HepG2 (cell line): ENCODE measurements around the gene GJA10. TPM values are rescaled to one million over a fixed set of nuclear protein-coding genes. Genes with fewer than 3 reads are reported as not detected.
A peak's percentile ranks its signal among the peaks of the same experiment; 100 is the strongest.

Experiments
- CENPX ChIP-seq: sonication (generic); formaldehyde crosslinking; IDR thresholded peaks from 2 replicates; pipeline ENCODE4 v1.9.0; 2021; ENCODE audit warnings: mild to moderate bottlenecking, missing genetic modification reagents, moderate library complexity
- FOSL1 ChIP-seq: sonication (generic); formaldehyde crosslinking; IDR thresholded peaks from 2 replicates; pipeline ENCODE4 v1.9.0; 2021; ENCODE audit warnings: missing genetic modification reagents, borderline replicate concordance
- GLI4 ChIP-seq: sonication (generic); formaldehyde crosslinking; IDR thresholded peaks from 2 replicates; pipeline ENCODE4 v1.5.1; 2020; ENCODE audit warnings: missing genetic modification reagents, mild to moderate bottlenecking, moderate library complexity, borderline replicate concordance
- GTF3A ChIP-seq: sonication (generic); formaldehyde crosslinking; conservative IDR thresholded peaks from 2 replicates; pipeline ENCODE4 v1.4.0; 2020; ENCODE audit warnings: mild to moderate bottlenecking, missing genetic modification reagents
- LRRFIP1 ChIP-seq: sonication (generic); formaldehyde crosslinking; conservative IDR thresholded peaks from 2 replicates; pipeline ENCODE4 v1.4.0; 2020; ENCODE audit warnings: missing genetic modification reagents
- MIXL1 ChIP-seq: IDR thresholded peaks from 2 replicates; pipeline ENCODE4 v1.6.1; 2016
- MLXIP ChIP-seq: sonication (generic); formaldehyde crosslinking; IDR thresholded peaks from 2 replicates; pipeline ENCODE4 v1.9.0; 2021; ENCODE audit warnings: missing genetic modification reagents, borderline replicate concordance
- MXD3 ChIP-seq: IDR thresholded peaks from 2 replicates; pipeline ENCODE4 v1.6.1; 2016; ENCODE audit warnings: mild to moderate bottlenecking, missing biosample characterization, missing genetic modification reagents
- PCBP1 ChIP-seq: fragments of 200-400 bp; formaldehyde crosslinking; IDR thresholded peaks from 2 replicates; pipeline ENCODE4 v1.6.1; 2017; ENCODE audit warnings: mild to moderate bottlenecking, low read depth, low read length, borderline replicate concordance
- PTBP1 ChIP-seq: fragments of 200-400 bp; formaldehyde crosslinking; IDR thresholded peaks from 2 replicates; pipeline ENCODE4 v1.6.1; 2018; ENCODE audit warnings: low read length, low read depth; ENCODE audit not compliant: poor library complexity, severe bottlenecking
- RARA ChIP-seq: IDR thresholded peaks from 2 replicates; pipeline ENCODE4 v1.6.1; 2016; ENCODE audit warnings: missing genetic modification reagents, missing compliant biosample characterization
- RBM22 ChIP-seq: fragments of 200-400 bp; formaldehyde crosslinking; optimal IDR thresholded peaks from 2 replicates; pipeline ENCODE3; 2017; ENCODE audit warnings: mild to moderate bottlenecking, low read length, moderate library complexity
- TEAD2 ChIP-seq: sonication (generic); formaldehyde crosslinking; IDR thresholded peaks from 2 replicates; pipeline ENCODE4 v1.9.0; 2021; ENCODE audit warnings: missing genetic modification reagents
- WIZ ChIP-seq: sonication (generic); formaldehyde crosslinking; IDR thresholded peaks from 2 replicates; pipeline ENCODE4 v1.5.1; 2020; ENCODE audit warnings: mild to moderate bottlenecking, missing genetic modification reagents
- ZBTB25 ChIP-seq: IDR thresholded peaks from 2 replicates; pipeline ENCODE4 v1.6.1; 2018; ENCODE audit warnings: missing genetic modification reagents
- ZFAT ChIP-seq: sonication (generic); formaldehyde crosslinking; conservative IDR thresholded peaks from 2 replicates; pipeline ENCODE4 v1.8.1; 2023; ENCODE audit warnings: missing genetic modification reagents, inconsistent platforms
- ZKSCAN8 ChIP-seq: IDR thresholded peaks from 2 replicates; pipeline ENCODE4 v1.6.1; 2016; ENCODE audit warnings: borderline replicate concordance, missing genetic modification reagents, missing compliant biosample characterization
- ZNF180 ChIP-seq: sonication (generic); formaldehyde crosslinking; IDR thresholded peaks from 2 replicates; pipeline ENCODE4 v1.4.0; 2020; ENCODE audit warnings: low read depth, missing genetic modification reagents, borderline replicate concordance
- ZNF263 ChIP-seq: sonication (generic); formaldehyde crosslinking; IDR thresholded peaks from 2 replicates; pipeline ENCODE4 v1.4.0; 2020; ENCODE audit warnings: missing genetic modification reagents
- ZNF530 ChIP-seq: sonication (generic); formaldehyde crosslinking; IDR thresholded peaks from 2 replicates; pipeline ENCODE4 v1.5.0; 2020; ENCODE audit warnings: low read depth, mild to moderate bottlenecking, missing genetic modification reagents
- ZNF607 ChIP-seq: sonication (generic); formaldehyde crosslinking; IDR thresholded peaks from 2 replicates; pipeline ENCODE4 v1.5.1; 2020; ENCODE audit warnings: missing genetic modification reagents, mild to moderate bottlenecking, borderline replicate concordance
- ZNF720 ChIP-seq: sonication (generic); formaldehyde crosslinking; IDR thresholded peaks from 2 replicates; pipeline ENCODE4 v1.4.0; 2020; ENCODE audit warnings: missing genetic modification reagents
- ZNF781 ChIP-seq: sonication (generic); formaldehyde crosslinking; IDR thresholded peaks from 2 replicates; pipeline ENCODE4 v1.5.1; 2020; ENCODE audit warnings: borderline replicate concordance, mild to moderate bottlenecking, missing genetic modification reagents; ENCODE audit errors: not compliant biosample characterization
- ZSCAN9 ChIP-seq: IDR thresholded peaks from 2 replicates; pipeline ENCODE4 v1.6.1; 2016; ENCODE audit warnings: borderline replicate concordance
- polyA plus RNA-seq, 8 experiments: library from polyadenylated mRNA; depleted of rRNA in 3 of 8; stranded (reverse) in 7 of 8; unstranded in 1 of 8; fragments of >200 nt; fragmentation: Illumina TruSeq in 4 of 8; extraction: Trizol in 4 of 8; gene quantifications; 2 replicates each; pipeline versions ENCODE4 v1.2.1 to v1.2.3, GENCODE V29; 2011 to 2016; ENCODE audit warnings: low read depth in 4 of 8, missing spikeins in 1 of 8, mixed read lengths in 1 of 8; ENCODE audit not compliant: insufficient read depth in 1 of 8
- total RNA-seq, 5 experiments: library from RNA; depleted of rRNA; stranded (reverse); fragments of >200 nt; fragmentation: Illumina TruSeq; extraction: Trizol; gene quantifications; 2 replicates each; pipeline ENCODE4 v1.2.3, GENCODE V29; 2016; ENCODE audit warnings: low read depth in 1 of 5

The GJA10 gene
- total and polyA plus RNA-seq, 2 of the 13 experiments (the other 11 are each of a cell fraction or from before 2014, with no cell fraction given) = not detected

- TF ChIP-seq ZNF720 (CRISPR knock-in tag) = 0 out of 2 replicates have a peak, but pooled peaks have one; percentile 81
- TF ChIP-seq RARA (CRISPR knock-in tag) = peak; percentile 72
- 0 out of 2 replicates have a peak, but pooled peaks have one; percentile 73 for TF ChIP-seq ZNF530 (CRISPR knock-in tag)
- peak; percentile 95 for TF ChIP-seq LRRFIP1 (CRISPR knock-in tag)
- TF ChIP-seq ZFAT (CRISPR knock-in tag) = no peak
- no peak for TF ChIP-seq RBM22
- peak; percentile 80 for TF ChIP-seq MLXIP (CRISPR knock-in tag)
- TF ChIP-seq PCBP1 = no peak
- no peak for TF ChIP-seq GTF3A (CRISPR knock-in tag)
- TF ChIP-seq ZSCAN9 (CRISPR knock-in tag) = peak; percentile 96
- TF ChIP-seq GLI4 (CRISPR knock-in tag) = no peak
- TF ChIP-seq FOSL1 (CRISPR knock-in tag) = peak; percentile 54; the same call in 1 of the 2 replicates
- TF ChIP-seq WIZ (CRISPR knock-in tag) = peak; percentile 96
- peak; percentile 59 for TF ChIP-seq ZNF263 (CRISPR knock-in tag)
- no peak for TF ChIP-seq ZNF180
- no peak for TF ChIP-seq PTBP1
- peak; percentile 33 for TF ChIP-seq ZNF781 (CRISPR knock-in tag)
- peak; percentile 93 for TF ChIP-seq ZNF607 (CRISPR knock-in tag)
- TF ChIP-seq MIXL1 (CRISPR knock-in tag) = peak; percentile 89; the same call in 1 of the 2 replicates
- TF ChIP-seq CENPX (CRISPR knock-in tag) = no peak
- peak; percentile 79; the same call in 1 of the 2 replicates for TF ChIP-seq MXD3 (CRISPR knock-in tag)
- peak; percentile 85; the same call in 1 of the 2 replicates for TF ChIP-seq TEAD2 (CRISPR knock-in tag)
- peak; percentile 50; the same call in 1 of the 2 replicates for TF ChIP-seq ZKSCAN8 (CRISPR knock-in tag)
- TF ChIP-seq ZBTB25 = peak; percentile 94
Measured at GRCh38 chr6:89895276-89895874, 1.1 kb downstream of the GJA10 start (continued).
